NCI-H1930 (cell line): Measurements from ENCODE around the gene KRTAP10-7.
"Not testable (repeated sequence)": the region's sequence is repeated elsewhere in the genome, so short reads cannot be mapped to it uniquely, and the experiment has no call there.

Source experiments
- DNase-seq, 2 experiments: peaks; one replicate each; lab custom pipeline; 2025; lab: John Stamatoyannopoulos, UW

KRTAP10-7 gene, protein sequence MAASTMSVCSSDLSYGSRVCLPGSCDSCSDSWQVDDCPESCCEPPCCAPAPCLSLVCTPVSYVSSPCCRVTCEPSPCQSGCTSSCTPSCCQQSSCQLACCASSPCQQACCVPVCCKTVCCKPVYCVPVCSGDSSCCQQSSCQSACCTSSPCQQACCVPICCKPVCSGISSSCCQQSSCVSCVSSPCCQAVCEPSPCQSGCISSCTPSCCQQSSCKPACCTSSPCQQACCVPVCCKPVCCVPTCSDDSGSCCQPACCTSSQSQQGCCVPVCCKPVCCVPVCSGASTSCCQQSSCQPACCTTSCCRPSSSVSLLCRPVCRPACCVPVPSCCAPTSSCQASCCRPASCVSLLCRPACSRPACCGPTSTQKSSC

GRCh38 chr21:44600118-44600978, at the start of gene KRTAP10-7:
Gene KRTAP10-7 (plus strand): TSS chr21:44600597. CDS start chr21:44600622, 25 bp downstream.
- DNase-seq = not testable (repeated sequence)

DNA sequence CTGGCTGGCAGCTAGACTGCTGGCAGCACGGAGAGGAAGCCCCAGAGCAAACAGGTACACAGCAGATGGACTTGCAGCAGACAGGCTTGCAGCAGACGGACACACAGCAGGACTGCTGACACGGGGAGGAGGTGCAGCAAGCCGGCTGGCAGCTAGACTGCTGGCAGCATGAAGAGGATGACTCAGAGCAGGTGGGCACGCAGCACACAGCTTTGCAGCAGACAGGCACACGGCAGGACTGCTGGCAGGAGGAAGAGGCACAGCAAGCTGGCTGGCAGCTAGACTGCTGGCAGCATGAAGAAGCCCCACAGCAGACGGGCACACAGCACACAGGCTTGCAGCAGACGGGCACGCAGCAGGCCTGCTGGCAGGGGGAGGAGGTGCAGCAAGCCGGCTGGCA, 49.6 kb upstream of the KRTAP10-7 start:
- DNase-seq = no peak

DNA sequence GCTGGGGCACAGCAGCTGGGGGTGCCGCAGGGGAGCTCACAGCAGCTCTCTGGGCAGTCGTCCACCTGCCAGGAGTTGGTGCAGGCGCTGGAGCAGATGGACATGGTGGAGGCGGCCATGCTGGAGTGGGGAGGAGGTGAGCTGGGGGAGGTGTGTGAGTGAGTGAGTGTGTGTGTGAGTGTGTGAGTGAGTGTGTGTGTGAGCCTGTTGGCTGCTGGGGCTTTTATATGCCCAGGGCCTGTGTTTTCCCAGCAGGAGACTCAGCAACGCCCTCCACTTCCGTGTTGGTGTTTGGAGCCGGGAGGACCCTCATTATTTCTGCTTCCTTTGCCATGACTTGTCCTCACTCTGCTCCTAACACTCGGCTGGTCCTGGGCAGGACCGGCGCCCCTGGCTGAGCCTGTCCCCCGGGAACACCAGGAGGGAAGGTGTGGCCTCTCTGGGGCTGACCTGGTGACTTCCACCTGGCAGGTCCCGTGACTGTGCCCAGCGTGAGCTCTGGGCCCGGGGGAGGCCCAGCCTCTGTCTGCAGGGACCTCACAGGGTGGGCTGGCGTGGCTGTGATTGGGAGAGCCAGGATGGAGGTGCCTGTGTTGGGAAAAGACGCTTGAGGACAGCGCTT, 48.9 kb upstream of the KRTAP10-7 start, which contains the start of gene KRTAP10-2:
KRTAP10-2 (minus strand) TSS at position 166 of the 622 bp plus-strand sequence; CDS start at position 119, 47 bp downstream.
- no peak for DNase-seq

DNA sequence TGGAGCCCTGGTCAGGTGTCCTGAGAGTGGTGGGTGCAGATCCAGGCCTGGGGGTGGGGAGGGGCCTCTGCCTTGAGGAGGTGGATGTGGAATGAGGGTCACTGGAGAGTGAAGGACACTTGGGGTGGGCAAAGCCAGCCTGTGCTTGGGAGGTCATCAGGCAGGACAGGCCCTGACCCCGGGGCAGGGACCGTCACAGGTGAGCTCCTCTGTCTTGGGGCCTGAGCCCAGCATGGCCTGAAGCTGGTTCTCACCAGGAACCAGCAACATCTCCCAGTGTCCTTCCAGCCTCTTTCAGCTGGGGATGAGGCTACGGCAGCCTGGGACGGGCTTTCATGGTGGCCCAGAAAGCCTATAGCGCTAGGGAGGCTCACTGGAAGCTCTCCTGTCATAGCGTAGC, 48.3 kb upstream of the KRTAP10-7 start:
- DNase-seq = no peak

- DNase-seq = no peak
Observed at GRCh38 chr21:44552681-44553080, 47.7 kb upstream of the KRTAP10-7 start.

- no peak for DNase-seq
Observed at GRCh38 chr21:44555200-44555875, 45.1 kb upstream of the KRTAP10-7 start.

- DNase-seq = no peak
Observed at GRCh38 chr21:44556879-44557278, 43.5 kb upstream of the KRTAP10-7 start.

DNA sequence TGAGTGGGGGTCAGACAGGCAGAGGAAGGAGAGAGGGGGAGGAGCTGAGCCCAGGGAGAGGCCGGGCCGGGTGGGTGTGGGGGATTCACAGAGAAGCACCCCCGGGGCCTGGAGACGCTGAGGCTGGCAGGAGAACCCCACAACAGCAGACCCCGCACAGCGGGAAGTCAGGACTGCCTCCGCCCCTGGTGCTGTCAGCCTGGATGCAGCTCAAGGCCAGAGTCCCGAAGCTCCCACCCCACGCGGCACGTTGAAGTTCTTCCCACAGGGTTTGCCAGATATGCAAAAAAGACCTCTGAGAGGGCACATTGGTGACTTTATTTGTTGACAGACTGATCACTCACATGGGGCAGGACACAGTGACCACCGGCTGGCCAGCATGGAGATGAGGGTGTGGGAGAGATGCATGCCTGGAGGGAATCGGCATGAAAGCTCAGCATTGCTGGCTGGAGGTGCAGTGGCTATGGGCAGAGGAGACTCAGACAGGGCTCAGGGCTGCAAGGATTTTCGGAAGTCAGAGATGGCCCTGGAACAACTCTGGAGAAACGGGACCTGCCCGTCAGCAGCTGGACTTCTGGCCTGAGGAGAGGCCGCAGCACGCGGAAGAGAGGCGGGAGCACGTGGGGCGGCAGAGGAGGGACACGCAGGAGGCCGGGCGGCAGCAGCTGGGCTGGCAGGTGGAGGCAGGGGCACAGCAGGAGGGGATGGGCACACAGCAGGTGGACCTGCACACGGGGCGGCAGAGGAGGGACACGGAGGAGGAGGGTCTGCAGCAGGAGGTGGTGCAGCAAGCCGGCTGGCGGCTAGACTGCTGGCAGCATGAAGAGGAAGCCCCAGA, 42.7 kb upstream of the KRTAP10-7 start:
- DNase-seq = no peak

DNA sequence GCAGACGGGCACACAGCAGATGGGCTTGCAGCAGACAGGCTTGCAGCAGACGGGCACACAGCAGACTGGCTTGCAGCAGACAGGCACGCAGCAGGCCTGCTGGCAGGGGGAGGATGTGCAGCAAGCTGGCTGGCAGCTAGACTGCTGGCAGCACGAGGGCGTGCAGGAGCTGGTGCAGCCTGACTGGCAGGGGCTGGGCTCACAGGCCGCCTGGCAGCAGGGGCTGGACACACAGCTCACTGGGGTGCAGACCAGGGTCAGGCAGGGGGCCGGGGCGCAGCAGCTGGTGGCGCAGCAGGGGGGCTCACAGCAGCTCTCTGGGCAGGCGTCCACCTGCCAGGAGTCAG, 42.1 kb upstream of the KRTAP10-7 start:
- DNase-seq = not testable (repeated sequence)

DNA sequence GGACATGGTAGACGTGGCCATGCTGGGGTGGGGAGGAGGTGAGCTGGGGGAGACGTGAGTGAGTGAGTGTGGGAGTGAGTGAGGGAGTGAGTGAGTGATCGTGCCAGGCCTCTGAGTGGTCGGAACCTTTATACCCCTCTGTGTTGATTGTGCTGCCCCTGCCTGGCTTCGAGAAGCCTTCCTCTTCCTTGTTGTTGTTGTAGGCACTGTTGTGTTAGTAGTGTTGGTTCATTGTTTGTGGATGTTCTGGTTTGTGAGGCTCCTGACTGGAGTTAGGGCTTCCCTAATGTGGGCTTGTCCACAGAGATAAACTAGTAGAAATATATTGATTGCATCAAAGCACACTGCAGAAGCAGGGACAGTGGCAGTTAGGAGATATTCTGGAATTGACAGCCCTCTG, 41.7 kb upstream of the KRTAP10-7 start, which contains the start of gene KRTAP10-3:
KRTAP10-3 (minus strand) TSS at position 101 of the 400 bp plus-strand sequence; CDS start at position 21, 80 bp downstream.
- no peak for DNase-seq

DNA sequence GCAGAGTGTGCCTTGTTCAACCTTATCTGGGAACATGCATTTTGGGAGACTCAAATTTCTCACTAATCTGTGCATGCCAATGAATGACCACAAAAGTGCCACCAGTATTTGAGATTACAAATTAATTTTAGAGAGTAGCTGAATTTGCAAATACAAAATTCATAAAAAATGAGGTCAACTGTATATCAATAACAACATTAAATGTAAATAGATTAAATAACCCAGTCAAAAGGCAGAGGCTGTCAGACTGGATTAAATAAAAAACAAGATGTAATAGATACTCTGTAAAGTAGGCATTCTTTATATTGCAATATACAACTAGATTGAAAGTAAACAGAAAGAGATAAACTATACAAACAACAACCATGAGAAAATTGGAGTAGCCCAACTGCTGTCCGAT, 36.3 kb upstream of the KRTAP10-7 start:
- DNase-seq = no peak

GRCh38 chr21:44564886-44565598, 35.4 kb upstream of the KRTAP10-7 start:
- no peak for DNase-seq

DNA sequence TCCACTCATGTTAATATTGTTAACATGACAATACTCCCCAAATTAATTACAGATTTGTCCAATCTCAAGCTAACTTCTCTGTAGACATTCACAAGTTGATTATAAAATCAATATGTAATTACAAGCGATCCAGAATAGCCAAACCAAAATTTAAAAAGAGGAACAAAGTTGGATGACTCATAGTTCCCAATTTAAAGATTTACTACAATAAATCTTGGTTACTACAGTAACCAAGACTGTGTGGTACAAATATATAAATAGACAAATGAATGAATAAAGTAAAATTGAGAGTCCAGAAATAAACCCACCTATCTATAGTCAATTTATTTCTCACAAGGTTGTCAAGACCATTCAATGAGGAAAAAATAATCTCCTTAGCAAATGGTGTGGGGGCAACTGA, 34.0 kb upstream of the KRTAP10-7 start:
- DNase-seq = no peak

- DNase-seq = no peak
Observed at GRCh38 chr21:44567481-44568171, 32.8 kb upstream of the KRTAP10-7 start.

DNA sequence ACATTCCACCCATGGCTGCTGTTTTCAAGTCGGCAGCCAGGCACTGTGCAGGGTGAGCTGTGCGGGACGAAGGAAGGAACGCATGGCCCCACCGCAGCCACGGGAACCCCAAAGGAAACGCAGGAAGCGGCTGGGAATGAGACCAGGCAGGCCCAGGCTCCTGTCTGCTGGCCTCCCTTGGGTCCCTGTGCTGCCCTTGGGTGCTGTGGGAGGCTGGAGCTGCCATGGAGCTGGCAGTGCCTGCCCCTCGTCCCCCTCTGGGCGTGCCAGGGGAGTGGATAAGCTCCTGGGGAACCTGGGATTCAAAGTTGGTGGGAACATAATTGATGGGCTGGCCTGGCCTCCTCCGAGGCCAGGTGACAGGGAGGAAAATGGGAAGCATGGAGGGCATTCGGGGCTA, 32.1 kb upstream of the KRTAP10-7 start:
- DNase-seq = no peak

DNA sequence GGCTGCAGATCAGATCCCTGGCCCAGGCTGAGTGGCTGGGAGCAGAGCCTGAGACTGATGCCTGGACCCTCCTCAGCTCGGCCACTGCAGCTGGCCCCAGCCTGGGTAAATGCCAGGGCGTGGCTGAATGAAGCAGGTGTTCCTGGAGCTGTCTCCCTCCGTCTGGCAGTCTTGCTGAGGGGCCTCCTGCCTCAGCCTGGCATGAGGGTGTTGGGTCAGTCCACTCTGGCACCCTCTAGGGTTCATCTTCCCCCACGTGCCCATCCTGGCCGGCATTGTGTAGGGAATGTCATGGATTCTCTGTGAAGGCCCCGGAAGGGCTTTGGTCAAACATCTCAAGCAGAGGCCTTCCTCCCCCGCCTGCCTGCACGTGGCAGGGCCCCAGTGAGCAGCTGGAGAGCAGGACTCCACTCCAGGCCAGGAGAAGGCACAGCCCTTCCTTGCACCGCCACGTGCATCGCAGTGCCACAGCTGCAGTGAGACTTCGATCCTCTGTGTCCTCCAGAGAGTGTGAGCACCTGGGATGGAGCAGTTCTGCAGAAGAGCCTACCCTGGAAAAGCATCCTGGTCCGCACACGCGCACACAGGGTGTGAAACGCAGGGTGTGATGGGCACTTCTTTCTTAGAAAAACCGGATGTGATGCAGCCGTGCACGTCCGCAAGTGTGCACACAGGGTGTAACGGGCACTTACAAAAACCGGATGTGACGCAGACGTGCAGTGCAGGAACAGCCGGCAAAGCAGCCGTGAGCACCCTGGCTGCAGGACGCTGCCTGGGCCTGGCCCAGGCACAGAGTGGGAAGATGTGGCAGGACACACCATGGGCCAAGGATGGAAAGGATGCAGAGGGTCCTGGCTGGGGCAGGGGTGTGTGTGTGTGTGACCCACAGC, 31.5 kb upstream of the KRTAP10-7 start:
- DNase-seq = no peak

DNA sequence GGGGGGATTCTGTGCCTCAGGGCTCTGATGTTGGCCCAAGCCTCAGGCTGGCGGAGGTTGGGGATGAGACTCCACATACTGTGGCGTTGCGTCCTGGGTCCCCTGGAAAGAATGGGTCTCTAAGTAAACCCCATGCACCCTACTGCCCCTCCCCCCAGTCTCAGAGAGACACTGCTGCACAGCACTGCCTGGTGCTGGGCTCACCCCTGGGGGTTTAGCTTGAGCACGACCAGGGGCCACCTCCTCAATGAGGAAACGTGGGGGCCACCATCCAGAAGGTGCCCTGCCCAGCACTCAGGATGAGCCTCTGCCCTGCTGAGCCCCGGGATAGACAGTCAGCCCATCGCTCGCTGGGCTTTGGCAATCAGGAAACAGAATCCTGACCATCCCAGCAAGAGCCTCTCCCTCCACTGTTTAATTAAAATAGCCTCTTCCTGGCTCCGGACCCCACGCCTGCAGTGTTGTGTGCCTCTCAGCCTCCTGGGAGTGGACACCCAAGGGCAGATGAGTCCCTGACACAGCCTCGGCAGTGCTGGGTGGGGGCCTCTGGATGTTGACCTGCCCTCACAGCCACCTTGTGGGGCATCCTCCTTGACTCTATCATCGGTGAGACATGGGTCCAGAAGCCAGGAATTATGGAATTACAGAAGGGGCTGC, 30.4 kb upstream of the KRTAP10-7 start:
- DNase-seq = no peak

GRCh38 chr21:44571296-44571695, 29.1 kb upstream of the KRTAP10-7 start:
- no peak for DNase-seq
